HG02981 (cell line): ENCODE results near the gene ZNF580.
A peak's percentile ranks its signal among the peaks of the same experiment; 100 is the strongest.

Experiments
- ATAC-seq: cut with Tn5 transposase; IDR thresholded peaks from one replicate; pipeline ENCODE4 v1.9.1; 2021; ENCODE audit warnings: mild to moderate bottlenecking, moderate library complexity; ENCODE audit not compliant: unreplicated experiment

ZNF580 gene

DNA sequence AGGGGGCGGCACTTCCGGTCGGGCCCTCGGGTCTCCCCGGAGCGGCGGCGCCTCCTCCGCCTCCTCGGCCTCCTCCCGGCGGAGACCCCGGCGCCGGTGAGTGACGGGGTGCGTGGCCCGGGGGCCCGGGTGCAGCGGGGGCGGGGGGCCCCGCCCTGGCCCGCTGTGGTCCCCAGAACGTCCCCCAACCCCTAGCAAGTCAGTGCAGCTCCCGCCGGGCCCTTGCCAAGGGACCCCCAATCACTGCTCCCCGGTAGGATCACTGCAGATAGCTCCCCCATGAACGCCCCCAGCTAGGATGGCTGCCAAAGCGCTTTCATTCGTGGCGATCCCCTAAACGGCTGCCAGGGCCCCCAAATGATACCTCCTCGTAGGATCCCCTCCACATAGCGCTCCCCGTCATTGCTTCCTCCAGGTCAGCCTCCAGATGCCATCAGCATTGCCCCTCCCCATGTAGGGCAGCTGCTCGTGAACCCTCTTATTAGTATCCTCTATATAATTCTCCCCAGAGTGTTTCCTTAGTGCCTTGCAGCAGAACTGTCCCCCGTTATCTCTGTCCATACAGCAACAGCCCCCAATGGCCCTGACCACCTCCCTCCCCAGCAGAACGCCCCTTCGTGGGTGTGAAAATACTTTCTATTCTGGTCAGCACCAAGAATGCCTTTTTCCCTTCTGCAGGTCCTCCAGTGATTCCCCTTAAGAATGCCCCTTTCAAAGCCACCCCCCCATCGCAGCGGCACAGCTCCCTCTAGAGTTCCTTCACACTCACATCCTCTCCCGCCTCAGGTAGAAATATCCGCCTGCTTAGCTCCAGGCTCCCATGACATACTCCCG, 34.9 kb upstream of the ZNF580 start, which contains the start of gene ZNF865:
TSS of gene ZNF865 (plus strand) at position 11 of the 834 bp plus-strand sequence. CDS start 7,972 bp downstream, outside the sequence.
- ATAC-seq, result peak; percentile 8

GRCh38 chr19:55606471-55606787, 34.4 kb upstream of the ZNF580 start:
- ATAC-seq, result no peak

GRCh38 chr19:55606817-55607216, 34.0 kb upstream of the ZNF580 start:
- ATAC-seq, result no peak

GRCh38 chr19:55609326-55609725, 31.5 kb upstream of the ZNF580 start:
- ATAC-seq, result no peak

DNA sequence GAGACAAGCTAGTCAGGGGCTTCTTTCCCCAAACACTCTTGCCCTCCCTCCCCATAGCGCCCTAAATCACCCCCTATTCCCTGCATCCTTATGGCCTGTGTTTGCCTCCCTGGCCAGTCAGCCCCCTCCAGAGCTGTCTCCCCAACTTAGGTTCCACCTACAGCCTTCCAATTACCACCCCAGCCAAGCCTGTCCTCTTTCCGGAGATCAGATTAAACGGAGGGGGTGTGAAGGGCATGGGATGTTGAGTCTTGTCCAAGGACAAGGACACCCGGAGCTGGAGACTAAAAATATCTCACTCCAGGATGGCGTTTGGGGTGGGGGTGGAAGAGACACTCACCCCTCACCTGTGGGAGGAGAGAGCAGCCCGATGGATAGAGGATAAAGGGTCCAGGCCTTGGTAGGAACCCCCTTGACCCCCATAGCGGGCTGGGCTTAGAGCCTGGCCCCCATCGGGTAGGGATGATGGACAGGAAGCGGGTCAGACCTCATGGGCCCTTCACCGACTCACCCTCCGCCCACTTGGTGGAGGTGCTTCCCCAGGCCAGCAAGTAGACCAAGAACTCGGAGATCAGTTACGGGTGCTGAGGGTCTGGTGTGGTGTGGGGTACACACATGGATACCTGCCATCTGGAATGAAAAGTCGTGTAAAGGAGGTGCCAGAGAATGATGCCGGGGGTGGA, 29.4 kb upstream of the ZNF580 start:
- ATAC-seq, result no peak

GRCh38 chr19:55611983-55612645, 28.7 kb upstream of the ZNF580 start:
- no peak for ATAC-seq

- no peak for ATAC-seq
These were observed 27.4 kb upstream of the ZNF580 start for GRCh38 chr19:55613396-55613795.

DNA sequence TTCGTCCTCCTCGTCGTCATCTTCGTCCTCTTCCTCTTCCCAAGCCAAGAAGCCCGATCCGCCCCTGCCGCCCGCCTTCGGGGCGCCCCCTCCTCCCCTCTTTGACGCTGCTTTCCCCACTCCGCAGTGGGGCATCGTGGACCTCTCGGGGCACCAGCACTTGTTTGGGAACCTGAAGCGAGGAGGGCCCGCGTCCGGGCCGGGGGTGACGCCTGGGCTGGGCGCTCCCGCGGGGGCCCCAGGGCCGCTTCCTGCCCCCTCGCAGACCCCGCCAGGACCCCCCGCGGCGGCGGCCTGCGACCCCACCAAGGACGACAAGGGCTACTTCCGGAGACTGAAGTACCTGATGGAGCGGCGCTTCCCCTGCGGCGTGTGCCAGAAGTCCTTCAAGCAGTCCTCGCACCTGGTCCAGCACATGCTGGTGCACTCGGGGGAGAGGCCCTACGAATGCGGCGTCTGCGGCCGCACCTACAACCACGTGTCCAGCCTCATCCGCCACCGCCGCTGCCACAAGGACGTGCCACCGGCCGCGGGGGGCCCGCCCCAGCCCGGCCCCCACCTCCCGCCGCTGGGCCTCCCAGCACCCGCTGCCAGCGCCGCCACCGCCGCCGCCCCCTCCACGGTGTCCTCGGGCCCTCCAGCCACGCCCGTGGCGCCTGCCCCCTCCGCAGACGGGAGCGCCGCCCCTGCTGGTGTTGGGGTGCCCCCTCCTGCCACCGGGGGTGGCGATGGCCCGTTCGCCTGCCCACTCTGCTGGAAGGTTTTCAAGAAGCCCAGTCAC, 26.7 kb upstream of the ZNF580 start:
- no peak for ATAC-seq

- no peak for ATAC-seq
These were observed 25.9 kb upstream of the ZNF580 start for GRCh38 chr19:55614711-55615542.

DNA sequence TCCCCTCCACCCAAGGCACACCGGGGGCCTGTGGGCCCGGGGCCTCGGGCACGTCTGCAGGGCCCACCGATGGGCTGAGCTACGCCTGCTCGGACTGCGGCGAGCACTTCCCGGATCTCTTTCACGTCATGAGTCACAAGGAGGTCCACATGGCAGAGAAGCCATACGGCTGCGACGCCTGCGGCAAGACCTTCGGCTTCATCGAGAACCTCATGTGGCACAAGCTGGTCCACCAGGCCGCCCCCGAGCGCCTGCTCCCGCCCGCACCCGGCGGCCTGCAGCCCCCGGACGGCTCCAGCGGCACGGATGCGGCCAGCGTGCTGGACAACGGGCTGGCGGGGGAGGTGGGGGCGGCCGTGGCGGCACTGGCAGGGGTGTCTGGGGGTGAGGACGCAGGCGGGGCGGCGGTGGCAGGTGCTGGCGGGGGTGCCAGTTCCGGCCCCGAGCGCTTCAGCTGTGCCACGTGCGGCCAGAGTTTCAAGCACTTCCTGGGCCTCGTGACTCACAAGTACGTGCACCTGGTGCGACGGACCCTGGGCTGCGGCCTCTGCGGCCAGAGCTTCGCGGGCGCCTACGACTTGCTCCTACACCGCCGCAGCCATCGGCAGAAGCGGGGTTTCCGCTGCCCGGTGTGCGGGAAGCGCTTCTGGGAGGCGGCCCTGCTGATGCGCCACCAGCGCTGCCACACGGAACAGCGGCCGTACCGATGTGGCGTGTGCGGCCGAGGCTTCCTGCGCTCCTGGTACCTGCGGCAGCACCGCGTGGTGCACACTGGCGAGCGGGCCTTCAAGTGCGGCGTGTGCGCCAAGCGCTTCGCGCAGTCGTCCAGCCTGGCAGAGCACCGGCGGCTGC, 25.0 kb upstream of the ZNF580 start:
- ATAC-seq, result no peak

GRCh38 chr19:55616395-55616875, 24.4 kb upstream of the ZNF580 start:
- no peak for ATAC-seq

DNA sequence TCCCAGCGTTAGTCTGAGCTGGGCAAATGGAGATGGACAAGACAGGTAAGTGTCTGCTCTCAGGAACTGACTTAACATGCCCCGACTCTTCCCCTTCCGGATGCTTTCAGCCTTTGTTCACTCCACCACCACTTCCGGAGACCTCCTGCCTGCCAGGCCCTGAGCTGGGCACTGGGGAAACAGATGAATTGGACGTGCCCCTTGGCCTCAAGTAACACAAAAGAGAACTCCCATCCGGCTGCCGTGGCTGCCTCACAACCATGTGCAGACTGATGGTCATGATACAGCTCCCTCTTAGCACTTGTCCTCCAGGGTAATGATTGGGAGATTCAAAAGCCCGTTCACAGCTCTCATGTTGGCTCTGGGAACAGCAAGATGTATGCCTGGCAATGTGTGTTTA, 23.4 kb upstream of the ZNF580 start:
- no peak for ATAC-seq

DNA sequence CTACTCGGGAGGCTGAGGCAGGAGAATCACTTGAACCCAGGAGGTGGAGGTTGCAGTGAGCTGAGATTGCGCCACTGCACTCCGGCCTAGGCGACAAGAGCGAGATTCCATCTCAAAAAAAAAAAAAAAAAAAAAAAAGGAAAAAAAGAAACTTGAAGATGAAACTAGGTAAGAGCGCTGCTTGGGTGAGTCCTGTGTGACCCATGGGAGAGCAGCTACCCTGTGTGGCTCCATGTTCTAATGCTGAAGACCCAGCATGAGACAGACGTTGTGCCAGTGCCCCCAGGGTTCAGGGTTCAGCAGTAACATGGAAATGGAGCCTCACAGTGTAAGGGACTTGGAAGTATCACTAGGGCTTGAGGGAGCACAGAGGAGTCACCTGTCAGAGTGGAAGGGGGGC, 22.4 kb upstream of the ZNF580 start:
- ATAC-seq, result no peak

- ATAC-seq, result no peak
These were observed 21.5 kb upstream of the ZNF580 start for GRCh38 chr19:55619286-55619685.

DNA sequence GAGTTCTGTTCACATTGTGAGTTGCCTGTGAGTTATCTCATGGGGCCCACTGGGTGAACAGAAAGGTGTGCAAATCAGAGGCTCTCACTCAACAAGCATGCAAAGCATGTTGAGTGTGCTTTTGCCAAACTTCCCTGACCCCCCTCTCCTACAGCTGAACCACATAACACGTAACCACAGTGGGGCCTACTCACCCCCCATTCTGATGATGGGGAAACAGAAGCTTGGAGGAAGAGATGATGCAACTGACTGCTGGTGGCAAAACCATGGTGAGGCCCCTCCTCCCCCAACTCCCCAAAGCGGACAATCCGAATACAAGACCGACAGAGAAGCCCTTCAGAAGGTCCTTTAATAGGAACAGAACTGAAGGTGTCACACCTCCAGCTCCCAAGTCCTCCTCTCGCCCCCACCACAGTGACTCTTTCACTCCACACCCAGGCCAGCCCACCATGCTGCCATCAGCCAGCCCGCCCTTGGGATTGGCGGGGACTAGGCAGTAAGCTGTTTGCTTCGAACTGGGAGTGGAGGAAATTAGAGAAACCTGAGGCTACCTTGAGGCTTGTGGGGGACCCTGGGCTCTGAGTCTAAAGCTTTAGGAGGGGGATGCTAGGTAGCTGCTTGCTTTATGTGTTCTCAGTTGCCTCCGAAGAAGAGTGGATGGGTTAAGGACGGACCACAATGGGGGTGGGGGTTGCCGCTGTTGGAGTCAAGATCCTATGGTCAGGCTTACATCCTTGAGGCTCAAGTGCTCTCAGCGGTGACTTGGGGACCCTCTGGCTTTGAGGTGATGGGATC, 20.2 kb upstream of the ZNF580 start:
- ATAC-seq, result no peak

DNA sequence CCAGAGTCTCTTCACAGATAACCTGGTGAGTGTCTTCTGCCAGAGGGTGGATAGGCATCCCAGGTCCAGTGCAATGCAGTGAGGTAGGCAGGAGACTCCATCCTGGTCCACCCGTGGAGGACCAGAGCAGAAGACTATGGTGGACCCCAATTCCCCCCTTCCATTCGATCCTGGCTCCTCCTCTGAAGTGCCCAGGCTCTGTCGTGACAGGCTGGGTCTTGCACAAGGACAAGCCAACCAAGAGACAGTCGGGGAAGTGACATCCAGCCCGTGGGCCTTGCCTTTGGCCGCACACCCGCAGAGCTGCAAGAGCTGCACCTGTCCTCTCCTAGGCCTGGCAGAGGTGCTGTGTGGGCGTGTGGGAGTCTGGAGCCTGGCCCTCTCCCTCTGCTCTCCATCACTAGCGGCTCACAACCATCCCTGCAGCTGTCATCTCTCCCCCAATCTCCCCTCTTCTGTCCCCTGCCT, 19.6 kb upstream of the ZNF580 start:
- ATAC-seq, result no peak

GRCh38 chr19:55621673-55622231, 19.1 kb upstream of the ZNF580 start:
- ATAC-seq, result no peak
